H9 (cell line): ENCODE results near the gene S1PR2. TPM values are rescaled to one million over a fixed set of nuclear protein-coding genes. Genes with fewer than 3 reads are reported as not detected.

Experiments used
- DNase-seq: peaks from one replicate; pipeline ENCODE4 v3.0.0-alpha.2; 2017
- H2AFZ ChIP-seq: one replicate; pipeline ENCODE4 v1.6.1; 2013; ENCODE audit warnings: mild to moderate bottlenecking, low read length, control low read depth, moderate library complexity
- H2AK5ac ChIP-seq: 2 replicates; pipeline ENCODE4 v1.6.1; 2013; ENCODE audit warnings: low read length, control low read depth, mixed read lengths; ENCODE audit not compliant: insufficient read length
- H2BK120ac ChIP-seq: one replicate; pipeline ENCODE4 v1.6.1; 2013; ENCODE audit warnings: low read depth, mild to moderate bottlenecking, low read length, control low read depth, inconsistent platforms; ENCODE audit not compliant: poor library complexity, severe bottlenecking
- H2BK12ac ChIP-seq: 2 replicates; pipeline ENCODE4 v1.6.1; 2013; ENCODE audit warnings: low read length, control low read depth, mixed read lengths, low read depth; ENCODE audit not compliant: insufficient read length
- H2BK15ac ChIP-seq: 2 replicates; pipeline ENCODE4 v1.6.1; 2013; ENCODE audit warnings: low read depth, low read length, control low read depth
- H2BK20ac ChIP-seq: one replicate; pipeline ENCODE4 v1.6.1; 2013; ENCODE audit warnings: low read depth, mild to moderate bottlenecking, low read length, control low read depth, inconsistent platforms; ENCODE audit not compliant: poor library complexity, severe bottlenecking
- H2BK5ac ChIP-seq: 2 replicates; pipeline ENCODE4 v1.6.1; 2013; ENCODE audit warnings: low read length, control low read depth, mixed read lengths; ENCODE audit not compliant: insufficient read length
- H3K14ac ChIP-seq: 2 replicates; pipeline ENCODE4 v1.6.1; 2013; ENCODE audit warnings: low read length, control low read depth; ENCODE audit not compliant: insufficient read depth
- H3K18ac ChIP-seq: 2 replicates; pipeline ENCODE4 v1.6.1; 2013; ENCODE audit warnings: low read depth, mild to moderate bottlenecking, mixed read lengths, low read length, control low read depth; ENCODE audit not compliant: insufficient read length
- H3K23ac ChIP-seq: 2 replicates; pipeline ENCODE4 v1.6.1; 2013; ENCODE audit warnings: low read length, control low read depth, mixed read lengths, low read depth; ENCODE audit not compliant: insufficient read length
- H3K23me2 ChIP-seq: 2 replicates; pipeline ENCODE4 v1.6.1; 2013; ENCODE audit warnings: low read depth, mild to moderate bottlenecking, mixed read lengths, low read length, control low read depth; ENCODE audit not compliant: insufficient read length, poor library complexity, severe bottlenecking
- H3K27ac ChIP-seq: 2 replicates; pipeline ENCODE4 v1.5.1; 2013; ENCODE audit warnings: low read length, control low read depth, mixed read lengths, low read depth; ENCODE audit not compliant: insufficient read length
- H3K27me3 ChIP-seq: 2 replicates; pipeline ENCODE4 v1.6.1; 2013; ENCODE audit warnings: low read length, control low read depth, inconsistent platforms; ENCODE audit not compliant: insufficient read depth
- H3K4ac ChIP-seq: 2 replicates; pipeline ENCODE4 v1.6.1; 2013; ENCODE audit warnings: low read depth, mild to moderate bottlenecking, control low read depth, inconsistent platforms, low read length, moderate library complexity
- H3K4me1 ChIP-seq: 2 replicates; pipeline ENCODE4 v1.6.1; 2013; ENCODE audit warnings: low read length, control low read depth, inconsistent platforms; ENCODE audit not compliant: insufficient read depth
- H3K4me2 ChIP-seq: 2 replicates; pipeline ENCODE4 v1.6.1; 2013; ENCODE audit warnings: low read length, control low read depth, mixed read lengths; ENCODE audit not compliant: insufficient read length, insufficient read depth
- H3K56ac ChIP-seq: 2 replicates; pipeline ENCODE4 v1.6.1; 2013; ENCODE audit warnings: low read depth, mild to moderate bottlenecking, mixed read lengths, low read length, control low read depth; ENCODE audit not compliant: insufficient read length
- H3K79me1 ChIP-seq: 2 replicates; pipeline ENCODE4 v1.6.1; 2013; ENCODE audit warnings: low read depth, mild to moderate bottlenecking, moderate library complexity, low read length, control low read depth, inconsistent platforms; ENCODE audit not compliant: insufficient read depth, poor library complexity, severe bottlenecking
- H3K79me2 ChIP-seq: 2 replicates; pipeline ENCODE4 v1.6.1; 2013; ENCODE audit warnings: low read length, control low read depth, inconsistent platforms; ENCODE audit not compliant: insufficient read depth
- H3K9ac ChIP-seq: 2 replicates; pipeline ENCODE4 v1.6.1; 2013; ENCODE audit warnings: low read length, control low read depth, mixed read lengths; ENCODE audit not compliant: insufficient read length; ENCODE audit errors: extremely low read depth
- H3K9me3 ChIP-seq: one replicate; pipeline ENCODE4 v1.6.1; 2013; ENCODE audit warnings: low read depth, low read length, inconsistent platforms; ENCODE audit not compliant: control insufficient read depth
- H3T11ph ChIP-seq: one replicate; pipeline ENCODE4 v1.6.1; 2013; ENCODE audit warnings: mild to moderate bottlenecking, low read length, control low read depth, inconsistent platforms
- H4K20me1 ChIP-seq: one replicate; pipeline ENCODE4 v1.6.1; 2013; ENCODE audit not compliant: control insufficient read depth, insufficient read length, insufficient read depth
- H4K5ac ChIP-seq: 2 replicates; pipeline ENCODE4 v1.6.1; 2013; ENCODE audit warnings: low read depth, mild to moderate bottlenecking, mixed read lengths, low read length, control low read depth; ENCODE audit not compliant: insufficient read length
- H4K8ac ChIP-seq: replicated peaks from 2 replicates; pipeline ENCODE4 v1.6.1; 2013; ENCODE audit warnings: low read length, control low read depth, mixed read lengths, low read depth; ENCODE audit not compliant: insufficient read length
- H4K91ac ChIP-seq: 2 replicates; pipeline ENCODE4 v1.6.1; 2013; ENCODE audit warnings: low read depth, mild to moderate bottlenecking, moderate library complexity, mixed read lengths, low read length, control low read depth; ENCODE audit not compliant: insufficient read length
- H3K27ac Mint-ChIP-seq, 3 experiments: 2 replicates in 2 of 3; 3 replicates in 1 of 3; pipeline ENCODE4 v1.8.0; 2020 to 2021; ENCODE audit warnings: mixed read lengths in 3 of 3, mild to moderate bottlenecking in 1 of 3, moderate library complexity in 1 of 3
- H3K27me3 Mint-ChIP-seq: 2 replicates; pipeline ENCODE4 v1.8.0; 2021; ENCODE audit warnings: low read depth, mild to moderate bottlenecking, moderate library complexity, mixed read lengths
- H3K36me3 Mint-ChIP-seq, 3 experiments: 2 replicates in 2 of 3; 3 replicates in 1 of 3; pipeline ENCODE4 v1.8.0; 2020 to 2021; ENCODE audit warnings: low read depth in 3 of 3, mixed read lengths in 3 of 3; ENCODE audit not compliant: insufficient read depth in 1 of 3
- H3K4me1 Mint-ChIP-seq, 2 experiments: 2 replicates each; pipeline ENCODE4 v1.8.0; 2020; ENCODE audit warnings: mixed read lengths in 2 of 2
- H3K4me3 Mint-ChIP-seq, 2 experiments: 2 replicates in 1 of 2; 3 replicates in 1 of 2; pipeline ENCODE4 v1.8.0; 2020 to 2021; ENCODE audit warnings: mild to moderate bottlenecking in 2 of 2, mixed read lengths in 2 of 2, moderate library complexity in 1 of 2
- H3K9me3 Mint-ChIP-seq, 2 experiments: 2 replicates in 1 of 2; 3 replicates in 1 of 2; pipeline ENCODE4 v1.8.0; 2020; ENCODE audit warnings: mild to moderate bottlenecking in 2 of 2, mixed read lengths in 2 of 2, moderate library complexity in 1 of 2
- CTCF ChIP-seq: fragments of 200-600 bp; sonication (generic); conservative IDR thresholded peaks from 3 replicates; pipeline ENCODE4 v1.8.0; 2021; ENCODE audit warnings: antibody characterized with exemption, mild to moderate bottlenecking
- WGBS: extraction: QIAGEN DNeasy Blood & Tissue Kit; methylation state at CpG from one replicate; pipeline ENCODE4 v1.1.7; 2013; ENCODE audit warnings: missing lambda C conversion rate, low lambda C conversion rate, mixed read lengths; ENCODE audit not compliant: insufficient read length; ENCODE audit errors: extremely low coverage; 5-methylcytosine and 5-hydroxymethylcytosine counted together
- total RNA-seq: library from RNA; stranded (reverse); gene quantifications from 2 replicates; pipeline ENCODE4 v1.2.1, GENCODE V29; 2021

Gene S1PR2
- total RNA-seq, 1 experiment from 2014 or later, result 11.5 TPM

- Histone ChIP-seq H2BK5ac (no peak overlapping the region), H3K23me2 (no peaks in the 10 kb centered on the region), H2AK5ac (no peak overlapping the region), H3K18ac (no peak overlapping the region), H3K4me2 (no peak overlapping the region), H3K27ac (no peak overlapping the region), H3K9me3 (no peaks in the 10 kb centered on the region), H4K91ac (no peak overlapping the region), H2AFZ (no peak overlapping the region), H4K5ac (no peak overlapping the region), H3K79me1 (no peaks in the 10 kb centered on the region), H3K4me1 (no peaks in the 10 kb centered on the region), H4K20me1 (no peaks in the 10 kb centered on the region), H2BK20ac (no peak overlapping the region), H2BK15ac (no peak overlapping the region), H2BK12ac (no peak overlapping the region), H3K23ac (no peak overlapping the region), H3K56ac (no peak overlapping the region), H3K9ac (no peak overlapping the region), H3K4ac (no peak overlapping the region), H2BK120ac (no peak overlapping the region), H3K14ac (no peak overlapping the region), H3T11ph (no peak overlapping the region), H4K8ac (no peak overlapping the region), H3K79me2 (no peaks in the 10 kb centered on the region), H3K27me3 (no peaks in the 10 kb centered on the region)
- H3K4me1 Mint-ChIP-seq, result peaks cover 0 to 4% of the 10 kb centered on the region in 2 experiments; a peak in 1 of 4 replicates
- no peaks in the 10 kb centered on the region for H3K36me3 Mint-ChIP-seq
- peak overlapping the region in 2 of 3 experiments; percentile 77 to 79; a peak in 5 of 7 replicates for H3K27ac Mint-ChIP-seq
- no peak for DNase-seq
- no peaks in the 10 kb centered on the region; a peak in 1 of 5 replicates for H3K9me3 Mint-ChIP-seq
- H3K4me3 Mint-ChIP-seq, result no peak overlapping the region
- TF ChIP-seq CTCF, result no peak
- WGBS, result no CpG with 5 or more reads among the region's 9 CpGs
- H3K27me3 Mint-ChIP-seq, result no peaks in the 10 kb centered on the region; the same call in 1 of the 2 replicates
Measured at GRCh38 chr19:10245189-10245939, 14.2 kb upstream of the S1PR2 start.
